Measurements from ENCODE around the gene MYH6.

GRCh38 chr14:23358553-23359166 is 49.4 kb downstream of the MYH6 start:
- TF ChIP-seq, protein P1, sequence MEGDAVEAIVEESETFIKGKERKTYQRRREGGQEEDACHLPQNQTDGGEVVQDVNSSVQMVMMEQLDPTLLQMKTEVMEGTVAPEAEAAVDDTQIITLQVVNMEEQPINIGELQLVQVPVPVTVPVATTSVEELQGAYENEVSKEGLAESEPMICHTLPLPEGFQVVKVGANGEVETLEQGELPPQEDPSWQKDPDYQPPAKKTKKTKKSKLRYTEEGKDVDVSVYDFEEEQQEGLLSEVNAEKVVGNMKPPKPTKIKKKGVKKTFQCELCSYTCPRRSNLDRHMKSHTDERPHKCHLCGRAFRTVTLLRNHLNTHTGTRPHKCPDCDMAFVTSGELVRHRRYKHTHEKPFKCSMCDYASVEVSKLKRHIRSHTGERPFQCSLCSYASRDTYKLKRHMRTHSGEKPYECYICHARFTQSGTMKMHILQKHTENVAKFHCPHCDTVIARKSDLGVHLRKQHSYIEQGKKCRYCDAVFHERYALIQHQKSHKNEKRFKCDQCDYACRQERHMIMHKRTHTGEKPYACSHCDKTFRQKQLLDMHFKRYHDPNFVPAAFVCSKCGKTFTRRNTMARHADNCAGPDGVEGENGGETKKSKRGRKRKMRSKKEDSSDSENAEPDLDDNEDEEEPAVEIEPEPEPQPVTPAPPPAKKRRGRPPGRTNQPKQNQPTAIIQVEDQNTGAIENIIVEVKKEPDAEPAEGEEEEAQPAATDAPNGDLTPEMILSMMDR (IDR thresholded peaks at IDR 0.05) = no peak
- no peak for TF ChIP-seq POLR2A (IDR thresholded peaks at IDR 0.05)
